ENCODE results near the gene NIPBL. TPM values are rescaled to one million over a fixed set of nuclear protein-coding genes. Genes with fewer than 3 reads are reported as not detected.

Gene NIPBL
- total RNA-seq, 2 experiments from 2014 or later: 55.5 to 58.7 TPM

DNA sequence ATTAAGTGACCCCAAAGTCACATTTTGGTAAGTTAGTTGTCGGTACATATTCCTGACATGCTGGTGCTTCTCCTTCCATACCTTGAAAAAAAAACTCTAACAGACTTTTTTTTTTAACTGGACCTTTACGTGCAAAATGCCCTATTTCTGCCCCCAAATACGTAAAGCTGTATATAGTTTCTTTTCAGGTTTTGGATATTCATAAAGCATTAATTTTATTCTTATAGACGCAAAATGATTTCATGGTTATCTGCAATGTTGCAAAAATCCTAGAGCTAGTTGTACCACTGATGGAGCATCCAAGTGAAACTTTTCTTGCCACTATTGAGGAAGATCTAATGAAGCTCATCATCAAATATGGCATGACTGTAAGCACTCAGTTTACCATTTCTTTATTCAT is 167.6 kb downstream of the NIPBL start:
- H3K27ac Mint-ChIP-seq: no peak overlapping the region
- H3K27me3 Mint-ChIP-seq: no peaks in the 10 kb centered on the region
- no peak overlapping the region for H3K4me3 Mint-ChIP-seq
- POLR2A ChIA-PET: interaction anchor here (0.6 kb wide), 1 partner anchor 151 kb away, joined by 3 read pairs; no protein-coding TSS in a partner anchor
- no peaks in the 10 kb centered on the region for H3K4me1 Mint-ChIP-seq
- no peaks in the 10 kb centered on the region for H3K9me3 Mint-ChIP-seq
- H3K36me3 Mint-ChIP-seq (ENCODE audit: low read depth): peaks cover 19% of the 10 kb centered on the region
- DNase-seq: no peak
- CTCF ChIA-PET: interaction anchor here (0.7 to 1.7 kb wide), 6 partner anchors 12 to 369 kb away, joined by 3 to 7 read pairs (median 4); no protein-coding TSS in a partner anchor

- no peak for DNase-seq
- ChIA-PET POLR2A (interaction anchor here (0.7 kb wide), 1 partner anchor 10 kb away, joined by 3 read pairs; no protein-coding TSS in a partner anchor), CTCF (no interaction called here)
- Mint-ChIP-seq H3K4me3 (no peak overlapping the region), H3K27me3 (no peaks in the 10 kb centered on the region), H3K4me1 (no peaks in the 10 kb centered on the region), H3K9me3 (no peaks in the 10 kb centered on the region), H3K27ac (no peak overlapping the region), H3K36me3 (ENCODE audit: low read depth) (peaks cover 25% of the 10 kb centered on the region)
Measured at GRCh38 chr5:37045703-37046102, 169.1 kb downstream of the NIPBL start.

DNA sequence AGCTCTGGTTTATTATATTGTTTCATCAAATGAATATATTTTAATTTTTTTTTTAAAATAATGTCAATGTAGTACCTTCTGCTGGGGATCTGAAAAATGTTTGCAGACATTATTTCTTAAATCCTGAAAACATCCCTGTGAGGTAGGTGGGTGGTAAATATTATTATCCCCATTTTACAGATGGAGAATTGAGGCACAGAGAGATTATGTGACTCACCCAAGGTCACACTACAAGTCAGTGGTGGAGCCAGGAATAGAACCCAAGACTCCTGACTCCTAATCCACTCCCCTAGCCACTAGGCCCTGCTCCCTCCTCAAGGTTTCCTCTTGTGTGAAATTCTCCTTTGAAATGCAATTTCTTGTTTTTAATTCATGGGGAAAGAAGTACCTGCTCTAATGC is 171.4 kb downstream of the NIPBL start:
- no peak overlapping the region for H3K4me3 Mint-ChIP-seq
- CTCF ChIA-PET: no interaction called here
- H3K27ac Mint-ChIP-seq: no peak overlapping the region
- H3K27me3 Mint-ChIP-seq: no peaks in the 10 kb centered on the region
- H3K9me3 Mint-ChIP-seq: no peaks in the 10 kb centered on the region
- no peaks in the 10 kb centered on the region for H3K4me1 Mint-ChIP-seq
- DNase-seq: no peak
- H3K36me3 Mint-ChIP-seq (ENCODE audit: low read depth): peaks cover 31% of the 10 kb centered on the region
- POLR2A ChIA-PET: no interaction called here

GRCh38 chr5:37054391-37054790 is 177.8 kb downstream of the NIPBL start:
- ChIA-PET CTCF (interaction anchor here (0.7 kb wide), 1 partner anchor 89 kb away, joined by 3 read pairs; no protein-coding TSS in a partner anchor), POLR2A (no interaction called here)
- H3K27ac Mint-ChIP-seq: no peak overlapping the region
- no peaks in the 10 kb centered on the region for H3K27me3 Mint-ChIP-seq
- peaks cover 9% of the 10 kb centered on the region for H3K4me1 Mint-ChIP-seq
- no peaks in the 10 kb centered on the region for H3K9me3 Mint-ChIP-seq
- DNase-seq: no peak
- no peak overlapping the region for H3K4me3 Mint-ChIP-seq
- H3K36me3 Mint-ChIP-seq (ENCODE audit: low read depth): peaks cover 43% of the 10 kb centered on the region

GRCh38 chr5:37055383-37055990 is 178.9 kb downstream of the NIPBL start:
- Mint-ChIP-seq H3K36me3 (ENCODE audit: low read depth) (peaks cover 41% of the 10 kb centered on the region), H3K27ac (no peak overlapping the region), H3K4me1 (peaks cover 9% of the 10 kb centered on the region), H3K9me3 (no peaks in the 10 kb centered on the region), H3K4me3 (no peak overlapping the region), H3K27me3 (no peaks in the 10 kb centered on the region)
- DNase-seq: no peak
- POLR2A ChIA-PET: no interaction called here
- CTCF ChIA-PET: interaction anchor here (0.7 kb wide), 1 partner anchor 88 kb away, joined by 3 read pairs; no protein-coding TSS in a partner anchor

DNA sequence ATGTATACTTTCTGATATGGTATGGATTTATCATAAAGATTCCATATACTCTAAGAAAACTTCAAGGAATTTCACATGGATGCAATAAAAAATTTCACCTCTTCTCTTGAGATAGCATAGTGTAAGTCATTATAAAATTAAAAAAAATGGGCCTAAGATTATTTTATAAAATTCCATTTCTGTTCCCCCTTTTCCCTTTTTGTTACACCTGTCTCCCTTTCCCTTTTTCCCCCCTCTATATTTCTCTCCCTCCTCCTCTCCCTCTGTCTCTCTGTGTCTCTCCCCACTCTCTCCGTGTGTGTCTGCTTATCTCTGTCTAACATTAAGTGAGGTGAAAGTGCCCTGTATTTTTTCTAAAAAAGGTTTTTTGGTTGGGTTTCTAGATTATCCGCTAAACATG is 180.2 kb downstream of the NIPBL start:
- DNase-seq: no peak
- Mint-ChIP-seq H3K27ac (no peak overlapping the region), H3K36me3 (ENCODE audit: low read depth) (peaks cover 42% of the 10 kb centered on the region), H3K9me3 (no peaks in the 10 kb centered on the region), H3K4me3 (no peak overlapping the region), H3K27me3 (no peaks in the 10 kb centered on the region), H3K4me1 (peaks cover 9% of the 10 kb centered on the region)
- POLR2A ChIA-PET: no interaction called here
- CTCF ChIA-PET: no interaction called here

GRCh38 chr5:37060030-37060429 is 183.5 kb downstream of the NIPBL start:
- H3K36me3 Mint-ChIP-seq (ENCODE audit: low read depth): peaks cover 39% of the 10 kb centered on the region

DNA sequence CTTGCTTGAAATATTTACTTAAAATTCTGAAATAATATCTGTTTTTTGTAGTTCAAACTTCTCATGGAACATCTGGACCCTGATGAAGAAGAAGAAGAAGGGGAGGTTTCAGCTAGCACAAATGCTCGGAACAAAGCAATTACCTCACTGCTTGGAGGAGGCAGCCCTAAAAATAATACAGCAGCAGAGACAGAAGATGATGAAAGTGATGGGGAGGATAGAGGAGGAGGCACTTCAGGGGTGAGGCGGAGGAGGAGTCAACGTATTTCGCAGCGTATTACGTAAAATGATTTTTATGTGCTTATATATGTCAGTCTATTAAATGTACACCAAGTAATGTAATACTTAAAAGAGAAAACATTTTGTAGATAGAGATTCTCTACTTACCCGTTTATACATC is 187.2 kb downstream of the NIPBL start:
- H3K9me3 Mint-ChIP-seq: no peaks in the 10 kb centered on the region
- ChIA-PET POLR2A (no interaction called here), CTCF (no interaction called here)
- no peak for DNase-seq
- no peaks in the 10 kb centered on the region for H3K27me3 Mint-ChIP-seq
- no peaks in the 10 kb centered on the region for H3K4me1 Mint-ChIP-seq
- no peak overlapping the region for H3K27ac Mint-ChIP-seq
- no peak overlapping the region for H3K4me3 Mint-ChIP-seq
- peaks cover 36% of the 10 kb centered on the region for H3K36me3 Mint-ChIP-seq (ENCODE audit: low read depth)

More at GRCh38 chr5:37060030-37060429, 183.5 kb downstream of the NIPBL start:
- no peak overlapping the region for H3K27ac Mint-ChIP-seq
- no peaks in the 10 kb centered on the region for H3K27me3 Mint-ChIP-seq
- POLR2A ChIA-PET: interaction anchor here (0.8 kb wide), 1 partner anchor 319 kb away, joined by 3 read pairs; the partner anchor contains the start of gene WDR70
- no peak for DNase-seq
- no peaks in the 10 kb centered on the region for H3K9me3 Mint-ChIP-seq
- H3K4me1 Mint-ChIP-seq: peaks cover 8% of the 10 kb centered on the region
- H3K4me3 Mint-ChIP-seq: no peak overlapping the region
- CTCF ChIA-PET: no interaction called here

GRCh38 chr5:37064442-37064841 is 187.9 kb downstream of the NIPBL start:
- Mint-ChIP-seq H3K4me3 (no peak overlapping the region), H3K27me3 (no peaks in the 10 kb centered on the region), H3K4me1 (no peaks in the 10 kb centered on the region), H3K9me3 (no peaks in the 10 kb centered on the region), H3K27ac (no peak overlapping the region), H3K36me3 (ENCODE audit: low read depth) (peaks cover 31% of the 10 kb centered on the region)
- no peak for DNase-seq
- POLR2A ChIA-PET: no interaction called here
- CTCF ChIA-PET: no interaction called here

GRCh38 chr5:37071487-37071886 is 194.9 kb downstream of the NIPBL start:
- Mint-ChIP-seq H3K27me3 (peaks cover 2% of the 10 kb centered on the region), H3K4me3 (no peak overlapping the region), H3K36me3 (ENCODE audit: low read depth) (peaks cover 3% of the 10 kb centered on the region), H3K4me1 (no peaks in the 10 kb centered on the region), H3K9me3 (no peaks in the 10 kb centered on the region), H3K27ac (no peak overlapping the region)
- CTCF ChIA-PET: no interaction called here
- DNase-seq: no peak
- POLR2A ChIA-PET: interaction anchor here (0.5 to 1.3 kb wide), 2 partner anchors 9 to 215 kb away, joined by 3 to 4 read pairs; no protein-coding TSS in a partner anchor

- no peak overlapping the region for H3K27ac Mint-ChIP-seq
- no peaks in the 10 kb centered on the region for H3K9me3 Mint-ChIP-seq
- H3K4me3 Mint-ChIP-seq: no peak overlapping the region
- H3K27me3 Mint-ChIP-seq: peaks cover 2% of the 10 kb centered on the region
- H3K36me3 Mint-ChIP-seq (ENCODE audit: low read depth): no peaks in the 10 kb centered on the region
- ChIA-PET CTCF (no interaction called here), POLR2A (interaction anchor here (0.5 to 1.3 kb wide), 2 partner anchors 8 to 214 kb away, joined by 3 to 4 read pairs; no protein-coding TSS in a partner anchor)
- DNase-seq: no peak
- no peaks in the 10 kb centered on the region for H3K4me1 Mint-ChIP-seq
Measured at GRCh38 chr5:37071901-37072581, 195.5 kb downstream of the NIPBL start.

- POLR2A ChIA-PET: no interaction called here
- CTCF ChIA-PET: no interaction called here
- no peak overlapping the region for H3K27ac Mint-ChIP-seq
Measured at GRCh38 chr5:37075399-37075950, 198.9 kb downstream of the NIPBL start.

DNA sequence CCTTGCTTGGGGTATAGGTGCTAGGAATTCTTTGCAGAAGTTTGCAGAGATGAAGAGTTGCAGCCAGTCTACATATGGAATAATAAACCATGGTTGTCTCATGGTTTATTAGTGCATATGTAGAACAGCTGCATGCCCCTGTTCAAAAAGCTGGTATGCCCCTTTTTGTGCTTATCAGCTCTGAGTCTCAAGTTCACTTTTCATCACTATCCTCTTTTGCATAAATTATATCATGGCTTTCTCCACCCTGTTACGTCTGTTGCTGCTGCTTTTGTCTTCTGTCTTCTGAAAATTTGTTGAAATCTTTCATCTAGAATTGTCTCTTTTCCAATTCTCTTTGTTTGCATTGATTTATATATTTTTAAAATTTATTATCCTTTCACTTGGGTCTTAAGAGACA is 200.6 kb downstream of the NIPBL start:
- no peak for DNase-seq
- H3K36me3 Mint-ChIP-seq (ENCODE audit: low read depth): peaks cover 8% of the 10 kb centered on the region
- no peaks in the 10 kb centered on the region for H3K9me3 Mint-ChIP-seq
- POLR2A ChIA-PET: no interaction called here
- CTCF ChIA-PET: interaction anchor here (0.7 kb wide), 1 partner anchor 172 kb away, joined by 3 read pairs; the partner anchor contains the start of gene CPLANE1
- H3K27me3 Mint-ChIP-seq: no peaks in the 10 kb centered on the region
- H3K27ac Mint-ChIP-seq: no peak overlapping the region
- no peak overlapping the region for H3K4me3 Mint-ChIP-seq
- H3K4me1 Mint-ChIP-seq: no peaks in the 10 kb centered on the region

More at GRCh38 chr5:37075399-37075950, 198.9 kb downstream of the NIPBL start:
- no peak overlapping the region for H3K4me3 Mint-ChIP-seq
- DNase-seq: no peak
- H3K36me3 Mint-ChIP-seq (ENCODE audit: low read depth): peaks cover 8% of the 10 kb centered on the region
- H3K27me3 Mint-ChIP-seq: no peaks in the 10 kb centered on the region
- no peaks in the 10 kb centered on the region for H3K4me1 Mint-ChIP-seq
- no peaks in the 10 kb centered on the region for H3K9me3 Mint-ChIP-seq
